Adrenal gland (tissue), 12 donors: ENCODE measurements around the gene EXOC3L1. TPM values are rescaled to one million over a fixed set of nuclear protein-coding genes. Genes with fewer than 3 reads are reported as not detected.

Experiments
- DNase-seq, 7 donors: peaks; one replicate each; pipeline ENCODE4 v3.0.0-alpha.2; 2019 to 2020
- H3K27ac ChIP-seq, 5 donors: fragments of 200-600 bp; sonication (generic) in 4 of 5; 1 replicate in 3 of 5; 2 replicates in 2 of 5; pipeline versions ENCODE4 v1.5.1 to v1.8.0; 2016 to 2020; ENCODE audit warnings: mild to moderate bottlenecking in 1 of 5
- H3K27me3 ChIP-seq: fragments of 200-600 bp; 2 replicates; pipeline ENCODE4 v1.8.0; 2021
- H3K36me3 ChIP-seq, 2 donors: fragments of 200-600 bp; replicated peaks in 1 of 2; 1 replicate in 1 of 2; 2 replicates in 1 of 2; pipeline versions ENCODE4 v1.5.1 to v1.8.0; 2018 to 2022
- H3K4me1 ChIP-seq, 2 donors: fragments of 200-600 bp; replicated peaks in 1 of 2; 1 replicate in 1 of 2; 2 replicates in 1 of 2; pipeline versions ENCODE4 v1.5.1 to v1.8.0; 2018 to 2021
- H3K4me3 ChIP-seq, 4 donors: fragments of 200-600 bp; sonication (generic) in 3 of 4; one replicate each; pipeline ENCODE4 v1.5.1; 2016 to 2018
- H3K9me3 ChIP-seq, 3 donors: fragments of 200-600 bp; sonication (generic) in 1 of 3; replicated peaks in 1 of 3; 1 replicate in 2 of 3; 2 replicates in 1 of 3; pipeline versions ENCODE4 v1.5.1 to v1.8.0; 2016 to 2021
- CTCF ChIP-seq, 6 experiments: fragments of 450-650 bp in 4 of 6; fragments of 200-600 bp in 2 of 6; sonication (generic) in 1 of 6; IDR thresholded peaks; 1 replicate in 5 of 6; 2 replicates in 1 of 6; pipeline versions ENCODE4 v1.5.1 to v1.8.0; 2016 to 2021; ENCODE audit warnings: antibody characterized with exemption in 6 of 6, mild to moderate bottlenecking in 2 of 6, moderate library complexity in 1 of 6
- POLR2A ChIP-seq, 2 donors: fragments of 450-650 bp; IDR thresholded peaks; one replicate each; pipeline ENCODE4 v1.6.1; 2017; ENCODE audit warnings: antibody characterized with exemption in 2 of 2, mild to moderate bottlenecking in 2 of 2, moderate library complexity in 1 of 2
- WGBS, 4 donors: extraction: QIAGEN DNeasy Blood & Tissue Kit in 2 of 4; methylation state at CpG; one replicate each; pipeline versions ENCODE4 v1.1.5 to v1.1.7; 2013 to 2017; 5-methylcytosine and 5-hydroxymethylcytosine counted together
- intact Hi-C, 2 donors: fragments of 100-400 bp; cut with DNase I; formaldehyde crosslinking; loops; one replicate each; pipeline versions ENCODE4 v1.14.1 to v1.15.0; 2022 to 2023
- polyA plus RNA-seq, 3 donors: library from polyadenylated mRNA; stranded (reverse); fragments of 200-250 nt in 2 of 3; fragments of 350-450 nt in 1 of 3; fragmentation: Illumina TruSeq in 1 of 3; extraction: RNeasy Lipid Tissue Mini Kit (QIAGEN cat#74804) in 1 of 3; gene quantifications; one replicate each; pipeline ENCODE4 v1.2.3, GENCODE V29; 2013 to 2014
- total RNA-seq, 9 donors: library from RNA; depleted of rRNA in 4 of 9; stranded (reverse); fragments of >200 nt in 4 of 9; fragments of 120-200 nt in 1 of 9; fragmentation: NEBNext Ultra II Directional in 1 of 9; extraction: Animal tissue kit (Norgen Biotek cat#: 25700) in 1 of 9; gene quantifications; one replicate each; pipeline versions ENCODE4 v1.1.0 to v1.2.4, GENCODE V29; 2013 to 2023
- donor health status: healthy with polysubstance abuse.
- donor health status: Bipolar disorder and iron deficiency.
- donor health status: DM: yes; HTN: yes; CAD: no.
- donor health status: DM: no; HTN: no; CAD: no.
- donor health status: DM: no; HTN: no; CAD: no.
- donor health status: DM: yes; HTN: yes; CAD: no.

EXOC3L1 gene
- total and polyA plus RNA-seq, 12 donors, result 0.71 to 27.2 (median 11.8) TPM

DNA sequence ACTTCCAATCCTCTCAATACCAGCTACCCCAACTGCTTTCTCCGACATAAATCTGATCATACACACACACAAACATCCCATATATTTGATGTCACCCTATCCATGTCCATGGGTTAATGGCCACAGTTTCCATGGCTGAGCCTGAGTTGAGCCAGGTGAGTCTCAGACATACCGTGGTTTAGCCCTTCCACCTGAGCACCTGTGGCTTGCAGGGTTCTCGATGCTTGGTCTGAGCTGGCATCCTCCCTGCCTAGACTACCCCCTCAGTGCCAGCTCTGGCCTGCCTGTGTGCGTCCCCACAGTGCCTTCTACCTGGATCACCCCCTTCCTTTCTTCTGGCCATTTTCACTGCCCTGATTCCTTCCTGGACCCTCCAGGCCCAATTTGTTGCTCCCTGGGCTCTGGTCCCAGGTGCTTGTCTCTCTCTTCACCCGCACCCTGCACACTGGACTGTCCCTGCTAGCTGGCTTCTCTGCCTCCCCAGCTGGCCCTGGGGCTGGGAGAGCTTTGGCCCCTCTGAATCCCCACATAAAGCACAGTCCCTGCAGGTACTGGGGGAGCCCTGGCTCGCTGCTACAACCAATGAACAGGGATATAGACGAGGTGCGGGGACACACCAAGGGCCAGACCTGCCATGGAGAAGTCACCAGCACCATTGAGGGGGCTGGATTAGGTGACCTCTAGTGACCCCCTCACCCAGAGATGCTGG lies 16.3 kb upstream of the EXOC3L1 start:
- intact Hi-C loops, result no loop called here
- peaks cover 0 to 16% of the 10 kb centered on the region in 2 donors for H3K36me3 ChIP-seq

DNA sequence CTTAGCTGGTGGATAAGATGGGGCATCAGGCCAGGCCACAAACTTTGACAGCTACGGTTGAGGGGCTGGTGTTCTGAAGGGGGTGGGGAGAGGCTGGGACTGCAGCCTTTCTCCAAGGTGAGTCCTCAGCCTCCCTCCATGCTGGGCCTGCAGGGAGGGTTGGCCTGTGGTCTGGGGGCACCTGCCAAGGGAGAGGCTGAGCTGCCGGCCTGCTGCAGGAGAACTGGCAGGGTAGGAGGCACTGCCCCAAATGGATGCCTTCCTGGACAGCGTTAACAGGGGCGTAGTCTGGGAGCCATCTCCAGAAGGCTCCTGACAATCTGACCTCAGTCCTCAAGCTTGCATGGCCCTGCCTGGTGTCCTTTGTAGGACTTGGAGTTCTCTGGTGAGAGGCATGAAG lies 14.1 kb upstream of the EXOC3L1 start:
- no peak overlapping the region for H3K27ac ChIP-seq
- no peak for TF ChIP-seq POLR2A (IDR thresholded peaks at IDR 0.05)
- TF ChIP-seq CTCF (IDR thresholded peaks at IDR 0.05), result no peak
- peaks cover 0 to 17% of the 10 kb centered on the region in 2 donors for H3K36me3 ChIP-seq
- no peaks in the 10 kb centered on the region for H3K27me3 ChIP-seq
- no peak overlapping the region for H3K4me3 ChIP-seq
- 84 to 100% (median 99%) methylated on average over 1 to 4 of the region's 4 CpGs for WGBS, 4 donors
- DNase-seq, result no peak
- peaks cover 11 to 14% of the 10 kb centered on the region in 2 donors for H3K4me1 ChIP-seq
- intact Hi-C loops, result no loop called here
- H3K9me3 ChIP-seq, result no peaks in the 10 kb centered on the region

More for the DNA sequence above, 16.3 kb upstream of the EXOC3L1 start:
- peaks cover 11 to 12% of the 10 kb centered on the region in 2 donors for H3K4me1 ChIP-seq
- H3K4me3 ChIP-seq, result no peak overlapping the region
- WGBS, 4 donors, result 93 to 96% (median 94%) methylated on average over 8 of the region's 8 CpGs
- no peak for DNase-seq
- H3K9me3 ChIP-seq, result no peaks in the 10 kb centered on the region
- peak overlapping the region in 1 of 5 donors; percentile 75 for H3K27ac ChIP-seq
- H3K27me3 ChIP-seq, result no peaks in the 10 kb centered on the region
- TF ChIP-seq CTCF (IDR thresholded peaks at IDR 0.05) (no peak), POLR2A (IDR thresholded peaks at IDR 0.05) (no peak)

GRCh38 chr16:67202956-67203493 lies 13.1 kb upstream of the EXOC3L1 start:
- intact Hi-C loops, result no loop called here
- DNase-seq, result no peak
- WGBS, 4 donors, result 91 to 97% (median 94%) methylated on average over 6 to 23 of the region's 23 CpGs
- Histone ChIP-seq H3K36me3 (peaks cover 0 to 17% of the 10 kb centered on the region in 2 donors), H3K4me1 (peaks cover 8 to 13% of the 10 kb centered on the region in 2 donors), H3K27ac (no peak overlapping the region), H3K27me3 (no peaks in the 10 kb centered on the region), H3K4me3 (no peak overlapping the region), H3K9me3 (no peaks in the 10 kb centered on the region)
- TF ChIP-seq POLR2A (IDR thresholded peaks at IDR 0.05) (no peak), CTCF (IDR thresholded peaks at IDR 0.05) (no peak)

DNA sequence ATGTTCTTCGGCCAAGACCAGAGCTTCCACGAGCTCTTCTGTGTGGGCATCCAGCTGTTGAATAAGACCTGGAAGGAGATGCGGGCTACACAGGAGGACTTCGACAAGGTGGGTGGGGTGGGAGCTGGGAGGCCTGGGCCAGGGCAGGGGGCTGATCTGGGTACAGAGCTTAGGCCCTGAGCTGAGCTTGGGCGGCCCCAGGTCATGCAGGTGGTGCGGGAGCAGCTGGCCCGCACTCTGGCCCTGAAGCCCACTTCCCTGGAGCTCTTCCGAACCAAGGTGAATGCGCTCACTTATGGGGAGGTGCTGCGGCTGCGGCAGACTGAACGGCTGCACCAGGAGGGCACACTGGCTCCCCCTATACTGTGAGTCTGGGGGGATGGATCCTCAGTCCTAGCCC lies 12.5 kb upstream of the EXOC3L1 start:
- no peak overlapping the region for H3K4me3 ChIP-seq
- H3K27ac ChIP-seq, result no peak overlapping the region
- H3K9me3 ChIP-seq, result no peaks in the 10 kb centered on the region
- H3K27me3 ChIP-seq, result no peaks in the 10 kb centered on the region
- intact Hi-C loops, result no loop called here
- peaks cover 0 to 23% of the 10 kb centered on the region in 2 donors for H3K36me3 ChIP-seq
- no peak for TF ChIP-seq POLR2A (IDR thresholded peaks at IDR 0.05)
- no peak for TF ChIP-seq CTCF (IDR thresholded peaks at IDR 0.05)
- peaks cover 2 to 7% of the 10 kb centered on the region in 2 donors for H3K4me1 ChIP-seq
- DNase-seq, result no peak
- 93 to 96% (median 94%) methylated on average over 8 to 12 of the region's 12 CpGs for WGBS, 4 donors
